GM20000 (cell line): ENCODE results near the gene ARMC9.
"Not testable (repeated sequence)": the region's sequence is repeated elsewhere in the genome, so short reads cannot be mapped to it uniquely, and the experiment has no call there.

Source experiments
- DNase-seq: peaks from one replicate; pipeline ENCODE4 v3.0.0; 2012; ENCODE audit warnings: low spot score
- TF ChIP-seq, protein P1 (sequence below): IDR thresholded peaks from 2 replicates; pipeline ENCODE4 v1.5.1; 2012; ENCODE audit warnings: mild to moderate bottlenecking, control low read depth; ENCODE audit errors: extremely low read depth, missing control alignments

Gene ARMC9

DNA sequence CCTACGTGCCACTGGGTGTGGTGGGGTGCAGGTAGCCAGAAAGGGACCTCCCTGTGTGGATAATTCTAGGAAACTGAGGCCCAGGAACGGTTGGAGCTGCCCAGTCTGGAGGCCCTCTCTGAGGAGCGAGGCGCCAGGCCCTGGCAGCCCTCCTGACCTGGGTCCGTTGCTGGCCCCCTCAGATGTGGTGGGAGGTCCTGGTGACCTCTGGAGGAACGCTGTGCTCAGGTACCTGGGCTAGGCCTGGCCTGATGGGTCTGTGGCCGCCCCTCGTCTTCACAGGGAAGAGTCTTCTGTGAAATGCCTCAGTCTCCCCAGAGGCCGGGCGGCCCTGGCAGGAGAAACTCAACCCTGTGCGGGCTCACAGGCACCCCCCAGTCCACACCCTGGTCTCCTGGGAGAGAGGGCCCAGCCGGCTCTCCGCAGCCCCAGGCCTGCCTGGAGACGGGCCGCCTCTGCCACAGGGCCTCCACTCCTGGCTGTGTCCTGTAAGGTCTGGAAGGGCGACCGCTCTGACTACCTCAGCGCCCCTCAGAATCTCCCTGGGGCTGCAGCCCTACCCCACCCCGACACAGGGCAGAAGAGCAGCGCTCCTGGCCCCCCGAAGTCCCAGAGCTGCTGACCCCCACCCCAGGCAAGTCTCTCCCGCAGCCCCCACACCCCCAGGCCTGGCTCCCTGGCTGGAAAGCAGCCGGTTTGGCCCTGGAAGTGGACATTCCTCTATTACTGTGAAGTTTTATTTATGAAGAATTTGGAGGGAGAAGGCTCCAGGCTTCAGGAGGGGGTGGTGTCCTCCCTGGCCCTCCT lies 200.8 kb downstream of the ARMC9 start:
- DNase-seq, result no peak
- TF ChIP-seq, protein P1, sequence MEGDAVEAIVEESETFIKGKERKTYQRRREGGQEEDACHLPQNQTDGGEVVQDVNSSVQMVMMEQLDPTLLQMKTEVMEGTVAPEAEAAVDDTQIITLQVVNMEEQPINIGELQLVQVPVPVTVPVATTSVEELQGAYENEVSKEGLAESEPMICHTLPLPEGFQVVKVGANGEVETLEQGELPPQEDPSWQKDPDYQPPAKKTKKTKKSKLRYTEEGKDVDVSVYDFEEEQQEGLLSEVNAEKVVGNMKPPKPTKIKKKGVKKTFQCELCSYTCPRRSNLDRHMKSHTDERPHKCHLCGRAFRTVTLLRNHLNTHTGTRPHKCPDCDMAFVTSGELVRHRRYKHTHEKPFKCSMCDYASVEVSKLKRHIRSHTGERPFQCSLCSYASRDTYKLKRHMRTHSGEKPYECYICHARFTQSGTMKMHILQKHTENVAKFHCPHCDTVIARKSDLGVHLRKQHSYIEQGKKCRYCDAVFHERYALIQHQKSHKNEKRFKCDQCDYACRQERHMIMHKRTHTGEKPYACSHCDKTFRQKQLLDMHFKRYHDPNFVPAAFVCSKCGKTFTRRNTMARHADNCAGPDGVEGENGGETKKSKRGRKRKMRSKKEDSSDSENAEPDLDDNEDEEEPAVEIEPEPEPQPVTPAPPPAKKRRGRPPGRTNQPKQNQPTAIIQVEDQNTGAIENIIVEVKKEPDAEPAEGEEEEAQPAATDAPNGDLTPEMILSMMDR, result no peak

DNA sequence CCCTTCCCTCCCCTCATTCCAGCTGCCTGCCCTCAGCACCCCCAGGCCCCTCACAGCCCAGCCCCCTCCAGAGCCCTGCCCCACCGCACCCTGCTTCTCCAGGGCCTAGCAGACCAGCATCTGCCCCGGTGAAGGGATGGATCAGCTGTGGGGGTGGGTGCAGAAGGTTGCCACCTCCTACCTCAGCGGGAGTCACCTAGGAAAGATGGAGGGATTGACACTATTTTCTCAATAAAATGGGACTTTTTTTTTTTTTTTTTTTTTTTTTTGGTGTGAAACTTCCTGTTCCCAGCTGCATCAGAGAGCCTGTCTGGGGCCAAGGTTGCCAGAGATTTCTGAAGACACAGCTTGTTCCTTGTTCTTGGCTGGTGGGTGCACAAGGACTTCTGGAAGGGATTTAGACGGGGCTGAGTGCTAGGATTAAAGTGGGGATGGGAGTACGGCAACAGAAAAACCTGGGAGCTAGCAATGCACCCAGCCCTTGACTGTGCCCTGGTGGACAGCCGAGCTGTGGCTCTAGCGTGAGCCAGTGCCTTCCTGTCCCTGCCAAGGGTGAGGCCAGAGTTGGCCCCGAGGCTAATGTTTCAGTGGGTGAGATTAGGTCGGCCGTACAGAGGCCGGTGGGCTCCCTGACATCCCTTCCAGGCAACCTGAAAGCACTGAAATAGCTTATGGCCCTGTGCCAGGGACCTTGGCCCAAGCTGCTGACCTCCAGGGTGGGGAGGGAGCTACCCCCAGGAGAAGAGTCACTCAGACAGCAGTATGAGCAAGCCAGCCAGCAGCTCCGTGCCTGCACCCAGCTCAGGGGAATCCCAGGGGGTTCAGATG lies 201.6 kb downstream of the ARMC9 start:
- TF ChIP-seq, protein P1, result no peak

DNA sequence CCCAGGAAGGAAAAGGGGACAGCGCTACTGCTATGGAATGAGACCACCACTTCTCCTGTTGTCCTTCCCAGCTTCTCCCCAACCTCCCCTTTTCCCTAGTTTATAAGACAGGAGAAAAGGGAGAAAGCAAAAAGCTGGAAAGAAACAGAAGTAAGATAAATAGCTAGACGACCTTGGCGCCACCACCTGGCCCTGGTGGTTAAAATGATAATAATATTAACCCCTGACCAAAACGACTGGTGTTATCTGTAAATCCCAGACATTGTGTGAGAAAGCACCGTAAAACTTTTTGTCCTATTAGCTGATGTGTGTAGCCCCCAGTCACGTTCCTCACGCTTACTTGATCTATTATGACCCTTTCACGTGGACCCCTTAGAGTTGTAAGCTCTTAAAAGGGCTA lies 202.2 kb downstream of the ARMC9 start:
- not testable (repeated sequence) for DNase-seq

More for the DNA sequence above, 201.6 kb downstream of the ARMC9 start:
- no peak for DNase-seq

DNA sequence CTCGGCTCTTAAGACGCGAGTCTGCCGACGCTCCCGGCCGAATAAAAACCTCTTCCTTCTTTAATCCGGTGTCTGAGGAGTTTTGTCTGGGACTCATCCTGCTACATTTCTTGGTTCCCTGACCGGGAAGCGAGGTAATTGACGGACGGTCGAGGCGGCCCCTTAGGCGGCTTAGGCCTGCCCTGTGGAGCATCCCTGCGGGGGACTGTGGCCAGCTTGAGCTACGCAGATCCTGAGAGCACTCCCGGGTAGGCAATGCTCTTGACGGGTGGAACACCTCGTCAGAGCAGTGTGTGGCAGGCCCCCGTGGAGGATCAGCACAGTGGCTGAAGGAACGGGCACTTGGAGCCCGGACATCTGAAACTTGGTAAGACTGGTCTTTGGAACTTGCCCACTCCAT lies 202.7 kb downstream of the ARMC9 start:
- not testable (repeated sequence) for DNase-seq

DNA sequence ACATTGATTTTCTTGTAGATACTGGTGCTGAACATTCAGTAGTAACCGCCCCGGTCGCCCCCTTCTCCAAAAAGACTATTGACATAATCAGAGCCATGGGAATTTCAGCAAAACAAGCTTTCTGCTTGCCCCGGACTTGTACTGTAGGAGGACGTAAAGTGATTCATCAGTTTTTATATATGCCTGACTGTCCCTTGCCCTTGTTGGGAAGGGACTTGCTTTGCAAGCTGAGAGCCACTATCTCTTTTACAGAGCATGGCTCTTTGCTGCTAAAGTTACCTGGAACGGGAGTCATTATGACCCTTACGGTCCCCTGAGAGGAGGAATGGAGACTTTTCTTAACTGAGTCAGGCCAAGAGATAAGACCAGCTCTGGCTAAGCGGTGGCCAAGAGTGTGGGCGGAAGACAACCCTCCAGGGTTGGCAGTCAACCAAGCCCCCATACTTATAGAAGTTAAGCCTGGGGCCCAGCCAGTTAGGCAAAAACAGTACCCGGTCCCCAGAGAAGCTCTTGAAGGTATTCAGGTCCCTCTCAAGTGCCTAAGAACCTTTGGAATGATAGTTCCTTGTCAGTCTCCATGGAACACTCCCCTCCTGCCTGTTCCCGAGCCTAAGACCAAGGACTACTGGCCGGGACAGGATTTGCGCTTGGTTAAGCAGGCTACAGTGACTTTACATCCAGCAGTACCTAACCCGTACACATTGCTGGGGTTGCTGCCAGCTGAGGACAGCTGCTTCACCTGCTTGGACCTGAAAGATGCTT lies 205.2 kb downstream of the ARMC9 start:
- not testable (repeated sequence) for DNase-seq

DNA sequence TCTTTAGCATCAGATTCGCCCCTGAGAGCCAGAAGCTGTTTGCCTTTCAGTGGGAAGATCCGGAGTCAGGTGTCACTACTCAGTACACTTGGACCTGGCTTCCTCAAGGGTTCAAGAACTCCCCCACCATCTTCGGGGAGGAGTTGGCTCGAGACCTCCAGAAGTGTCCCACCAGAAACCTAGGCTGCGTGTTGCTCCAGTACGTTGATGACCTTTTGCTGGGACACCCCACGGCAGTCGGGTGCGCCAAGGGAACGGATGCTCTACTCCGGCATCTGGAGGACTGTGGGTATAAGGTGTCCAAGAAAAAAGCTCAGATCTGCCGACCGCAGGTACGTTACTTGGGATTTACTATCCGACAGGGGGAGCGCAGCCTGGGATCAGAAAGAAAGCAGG lies 205.8 kb downstream of the ARMC9 start:
- DNase-seq, result not testable (repeated sequence)

DNA sequence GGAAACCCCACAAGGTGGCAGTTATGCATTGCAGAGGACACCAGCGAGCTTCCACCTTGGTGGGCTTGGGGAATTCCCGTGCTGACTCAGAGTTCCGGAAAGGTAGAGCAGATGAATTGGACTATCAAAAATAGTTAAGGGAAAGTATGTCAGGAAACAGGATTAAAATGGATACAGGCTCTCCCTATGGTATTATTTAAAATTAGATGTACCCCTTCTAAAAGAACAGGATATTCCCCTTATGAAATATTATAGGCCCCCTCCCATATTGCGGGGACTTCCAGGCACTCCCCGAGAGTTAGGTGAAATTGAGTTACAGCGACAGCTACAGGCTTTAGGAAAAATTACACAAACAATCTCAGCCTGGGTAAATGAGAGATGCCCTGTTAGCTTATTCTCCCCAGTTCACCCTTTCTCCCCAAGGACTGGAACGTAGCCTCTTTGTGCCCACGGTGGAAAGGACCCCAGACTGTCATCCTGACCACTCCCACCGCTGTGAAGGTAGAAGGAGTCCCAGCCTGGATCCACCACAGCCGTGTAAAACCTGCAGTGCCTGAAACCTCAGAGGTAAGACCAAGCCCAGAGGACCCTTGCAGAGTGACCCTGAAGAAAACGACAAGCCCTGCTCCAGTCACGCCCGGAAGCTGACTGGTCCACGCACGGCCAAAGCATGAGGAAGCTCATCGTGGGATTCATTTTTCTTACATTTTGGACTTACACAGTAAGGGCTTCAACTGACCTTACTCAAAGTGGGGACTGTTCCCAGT lies 207.4 kb downstream of the ARMC9 start:
- TF ChIP-seq, protein P1, result peak; percentile 14
- DNase-seq, result not testable (repeated sequence)

DNA sequence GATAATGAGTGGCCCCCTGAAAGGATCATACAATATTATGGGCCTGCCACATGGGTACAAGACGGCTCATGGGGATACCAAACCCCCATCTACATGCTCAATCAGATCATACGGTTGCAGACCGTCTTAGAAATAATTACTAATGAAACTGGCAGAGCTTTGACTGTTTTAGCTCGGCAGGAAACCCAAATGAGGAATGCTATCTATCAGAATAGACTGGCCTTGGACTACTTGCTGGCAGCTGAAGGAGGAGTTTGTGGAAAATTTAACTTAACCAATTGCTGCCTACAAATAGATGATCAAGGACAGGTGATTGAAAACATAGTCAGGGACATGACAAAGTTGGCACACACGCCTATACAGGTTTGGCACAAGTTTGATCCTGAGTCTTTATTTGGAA lies 209.3 kb downstream of the ARMC9 start:
- DNase-seq, result not testable (repeated sequence)

DNA sequence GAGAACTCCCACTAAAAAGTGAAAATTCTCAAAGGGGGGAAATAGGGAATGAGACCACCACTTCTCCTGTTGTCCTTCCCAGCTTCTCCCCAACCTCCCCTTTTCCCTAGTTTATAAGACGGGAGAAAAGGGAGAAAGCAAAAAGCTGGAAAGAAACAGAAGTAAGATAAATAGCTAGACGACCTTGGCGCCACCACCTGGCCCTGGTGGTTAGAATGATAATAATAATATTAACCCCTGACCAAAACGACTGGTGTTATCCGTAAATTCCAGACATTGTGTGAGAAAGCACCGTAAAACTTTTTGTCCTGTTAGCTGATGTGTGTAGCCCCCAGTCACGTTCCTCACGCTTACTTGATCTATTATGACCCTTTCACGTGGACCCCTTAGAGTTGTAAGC lies 209.9 kb downstream of the ARMC9 start:
- not testable (repeated sequence) for DNase-seq

DNA sequence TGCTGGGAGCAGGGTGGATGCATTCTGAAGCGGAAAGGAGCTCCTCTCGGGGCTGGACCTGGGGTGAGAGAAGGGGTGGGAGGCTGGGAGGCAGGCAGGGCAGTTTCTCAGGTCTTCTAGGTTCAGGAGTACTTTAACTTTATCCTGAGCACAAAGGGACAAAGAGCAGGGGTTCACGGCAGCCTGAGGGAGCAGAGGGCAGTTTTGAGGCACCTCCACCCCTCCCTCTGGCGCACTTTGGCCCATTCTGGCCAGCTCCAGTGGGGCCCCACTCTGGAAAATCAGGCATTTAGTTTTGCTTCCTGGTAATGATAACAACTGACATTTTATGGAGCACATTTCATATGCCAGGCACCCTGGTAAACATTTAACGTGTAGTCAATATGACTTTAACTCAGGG lies 211.3 kb downstream of the ARMC9 start:
- DNase-seq, result no peak
- TF ChIP-seq, protein P1, result no peak
